ACC112 (cell line): ENCODE measurements around the gene NAA11.
A peak's percentile ranks its signal among the peaks of the same experiment; 100 is the strongest.
"Not testable (repeated sequence)": the region's sequence is repeated elsewhere in the genome, so short reads cannot be mapped to it uniquely, and the experiment has no call there.

ENCODE experiments used
- H2AFZ ChIP-seq: fragments of 200-600 bp; sonication (generic); one replicate; pipeline ENCODE4 v1.6.0; 2017; ENCODE audit warnings: antibody characterized with exemption, low read length; ENCODE audit not compliant: unreplicated experiment
- H3K27ac ChIP-seq: fragments of 200-600 bp; sonication (generic); 2 replicates; pipeline ENCODE4 v1.5.1; 2014; ENCODE audit warnings: low read depth, mild to moderate bottlenecking, antibody characterized with exemption, low read length, moderate library complexity
- H3K27me3 ChIP-seq: fragments of 200-600 bp; sonication (generic); 2 replicates; pipeline ENCODE4 v1.6.1; 2014; ENCODE audit warnings: mild to moderate bottlenecking, antibody characterized with exemption, low read length, moderate library complexity, mixed read lengths; ENCODE audit not compliant: insufficient read depth
- H3K36me3 ChIP-seq: fragments of 200-600 bp; sonication (generic); 2 replicates; pipeline ENCODE4 v1.6.1; 2016; ENCODE audit warnings: mild to moderate bottlenecking, antibody characterized with exemption, low read length, moderate library complexity, mixed read lengths; ENCODE audit not compliant: insufficient read depth
- H3K4me1 ChIP-seq: fragments of 200-600 bp; sonication (generic); one replicate; pipeline ENCODE4 v1.6.1; 2016; ENCODE audit warnings: low read length, mixed read lengths; ENCODE audit not compliant: insufficient read depth, unreplicated experiment, control insufficient read depth
- H3K4me3 ChIP-seq: fragments of 200-600 bp; sonication (generic); 2 replicates; pipeline ENCODE4 v1.5.1; 2014; ENCODE audit warnings: mild to moderate bottlenecking, low read depth, low read length
- H3K79me2 ChIP-seq: fragments of 200-600 bp; sonication (generic); one replicate; pipeline ENCODE4 v1.6.0; 2016; ENCODE audit warnings: low read length; ENCODE audit not compliant: control insufficient read depth, unreplicated experiment, insufficient read depth

The NAA11 gene

DNA sequence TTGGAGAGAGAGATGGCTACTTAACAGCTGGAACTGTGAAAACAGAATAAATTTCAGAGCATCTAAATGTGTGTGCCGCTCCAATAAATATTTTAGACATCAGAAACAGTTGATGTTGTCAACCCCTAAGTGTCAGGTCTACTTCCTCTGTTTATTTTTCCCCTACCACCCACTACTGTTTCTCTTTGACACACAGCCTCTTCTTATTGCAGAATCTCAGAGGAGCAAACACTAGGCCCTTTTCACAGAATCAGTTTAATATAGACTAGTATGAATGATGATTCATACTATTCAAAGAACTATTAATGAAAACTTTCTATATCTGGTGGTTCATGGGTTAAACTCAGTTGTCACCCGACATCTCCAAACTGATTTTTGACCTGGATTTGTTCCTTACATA is 33.9 kb downstream of the NAA11 start:
- Histone ChIP-seq H3K4me1 (peaks cover 6% of the 10 kb centered on the region), H3K4me3 (no peak overlapping the region), H2AFZ (no peak overlapping the region), H3K36me3 (no peaks in the 10 kb centered on the region), H3K27ac (no peak overlapping the region), H3K27me3 (no peaks in the 10 kb centered on the region; the same call in 1 of the 2 replicates), H3K79me2 (no peaks in the 10 kb centered on the region)

DNA sequence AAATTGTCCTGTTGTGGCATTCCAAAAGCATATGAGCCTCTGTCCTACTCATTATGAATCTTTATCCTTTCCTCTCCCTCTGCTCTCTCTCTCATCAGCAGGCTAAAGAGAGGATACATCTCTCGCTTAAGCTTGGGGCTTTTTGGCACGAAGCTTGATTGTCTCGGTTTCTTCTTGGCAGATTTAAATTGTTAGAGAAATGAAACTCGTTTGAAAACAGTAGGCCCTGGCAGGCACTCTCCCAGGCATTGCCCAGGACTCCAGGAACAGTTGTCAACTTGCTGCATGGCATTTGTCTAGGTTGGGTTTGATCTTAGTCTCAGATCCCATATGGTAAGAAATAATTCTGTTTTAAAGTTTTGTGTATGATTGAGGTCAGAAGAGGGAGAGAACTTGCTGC is 35.5 kb downstream of the NAA11 start:
- H3K27me3 ChIP-seq: no peaks in the 10 kb centered on the region
- no peaks in the 10 kb centered on the region for H3K36me3 ChIP-seq
- peaks cover 6% of the 10 kb centered on the region for H3K4me1 ChIP-seq
- no peak overlapping the region for H3K27ac ChIP-seq
- no peaks in the 10 kb centered on the region for H3K79me2 ChIP-seq
- H3K4me3 ChIP-seq: no peak overlapping the region
- no peak overlapping the region for H2AFZ ChIP-seq

DNA sequence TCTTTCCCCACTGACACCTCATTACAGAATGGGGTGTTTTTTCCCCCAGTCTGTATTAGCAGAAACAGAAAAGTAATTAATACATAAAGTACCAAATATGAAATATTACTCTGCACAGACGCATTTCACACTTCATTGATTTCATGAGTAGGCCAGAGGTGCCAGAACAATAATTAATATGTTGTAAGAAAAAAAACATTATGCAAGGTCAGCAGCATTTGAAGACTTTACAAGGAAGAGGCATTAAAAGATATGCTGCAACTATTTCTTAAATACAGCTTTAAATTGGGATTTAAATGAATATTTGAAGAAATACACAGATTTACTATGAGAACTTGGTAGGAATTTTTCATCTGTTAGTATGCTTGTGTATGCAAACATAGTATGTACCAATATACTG is 37.7 kb downstream of the NAA11 start:
- Histone ChIP-seq H3K27ac (no peak overlapping the region), H3K36me3 (no peaks in the 10 kb centered on the region), H2AFZ (no peak overlapping the region), H3K4me1 (no peaks in the 10 kb centered on the region), H3K27me3 (no peaks in the 10 kb centered on the region; the same call in 1 of the 2 replicates), H3K79me2 (no peaks in the 10 kb centered on the region), H3K4me3 (no peak overlapping the region)

DNA sequence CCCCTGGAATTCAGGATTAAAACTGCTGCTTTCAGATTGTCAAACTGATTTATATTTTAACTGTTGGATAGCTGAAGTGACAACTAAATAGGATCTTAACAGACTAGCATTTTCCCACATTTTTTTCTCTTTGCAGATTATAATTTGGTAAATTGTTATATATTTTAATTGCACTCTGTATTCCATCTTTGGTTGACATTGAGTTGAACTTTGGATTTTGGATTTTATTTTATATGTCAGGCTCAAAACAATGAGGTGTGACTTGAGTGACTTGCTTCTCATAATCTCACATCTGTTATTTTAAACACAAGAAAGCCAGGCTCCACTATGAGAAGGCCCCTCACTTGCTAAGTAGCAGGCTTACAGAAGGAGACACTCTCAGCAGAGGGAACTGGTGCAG is 38.1 kb downstream of the NAA11 start:
- Histone ChIP-seq H2AFZ (no peak overlapping the region), H3K27ac (no peak overlapping the region), H3K36me3 (no peaks in the 10 kb centered on the region), H3K4me1 (no peaks in the 10 kb centered on the region), H3K79me2 (no peaks in the 10 kb centered on the region), H3K4me3 (no peak overlapping the region), H3K27me3 (peaks cover 4% of the 10 kb centered on the region)

DNA sequence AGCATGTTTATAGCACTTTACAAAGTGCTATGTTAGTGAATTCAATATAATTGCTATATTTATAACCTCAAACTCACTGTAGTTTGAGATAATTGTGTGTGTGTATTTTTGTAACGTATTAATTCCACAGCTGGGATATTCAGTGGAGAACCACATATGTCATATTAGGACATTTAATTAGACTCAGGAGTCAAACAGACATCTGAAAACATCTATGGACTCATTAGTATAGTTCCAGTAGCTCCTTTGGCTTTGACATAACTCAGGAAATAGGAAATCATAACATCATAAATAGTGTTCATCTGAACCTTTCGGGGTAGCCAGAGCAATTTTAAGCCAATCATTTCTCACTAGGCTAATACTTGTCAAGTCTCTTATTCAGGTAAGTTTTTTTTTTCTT is 38.8 kb downstream of the NAA11 start:
- Histone ChIP-seq H2AFZ (no peak overlapping the region), H3K27ac (no peak overlapping the region), H3K4me3 (no peak overlapping the region), H3K79me2 (no peaks in the 10 kb centered on the region), H3K36me3 (no peaks in the 10 kb centered on the region), H3K27me3 (peaks cover 4% of the 10 kb centered on the region), H3K4me1 (no peaks in the 10 kb centered on the region)

DNA sequence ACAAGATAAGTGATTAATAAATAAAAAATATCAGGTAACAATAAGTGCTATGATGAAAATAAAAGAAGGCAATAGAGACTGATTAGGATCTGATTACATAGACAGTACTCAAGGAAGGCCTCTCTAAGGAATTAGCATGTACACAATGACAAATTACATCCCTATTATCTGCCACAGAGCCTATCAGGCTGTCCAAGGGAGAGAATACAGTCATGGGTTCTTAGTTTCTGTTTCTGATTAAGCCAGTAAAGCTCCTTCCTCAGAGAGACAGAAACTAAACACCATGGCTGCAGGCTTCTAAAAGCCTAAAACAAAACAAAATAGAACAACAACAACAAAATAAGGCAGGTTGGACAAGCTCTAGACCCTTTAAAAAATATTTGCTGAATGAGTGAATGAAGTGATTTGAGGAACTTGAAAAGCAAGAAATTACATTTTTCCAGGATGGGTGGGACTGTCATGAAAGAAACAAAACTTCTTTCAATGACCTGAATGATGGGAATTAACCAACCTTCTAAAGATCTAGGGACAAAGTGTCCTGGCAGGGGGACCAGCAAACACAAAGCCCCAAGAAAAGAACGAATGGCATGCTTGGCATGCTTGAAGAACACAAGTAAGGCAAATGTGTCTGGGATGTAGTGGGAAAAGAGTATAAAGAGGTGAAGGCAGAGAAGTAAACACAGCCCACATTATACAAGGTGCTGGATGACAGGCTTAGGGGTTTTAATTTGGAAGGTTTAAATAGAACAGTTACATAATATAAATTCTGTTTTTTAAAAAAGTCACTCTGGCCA is 44.1 kb downstream of the NAA11 start:
- Histone ChIP-seq H3K79me2 (no peaks in the 10 kb centered on the region), H3K27me3 (peaks cover 4% of the 10 kb centered on the region), H3K27ac (no peak overlapping the region), H3K4me3 (no peak overlapping the region), H2AFZ (peak overlapping the region; percentile 32), H3K4me1 (no peaks in the 10 kb centered on the region), H3K36me3 (no peaks in the 10 kb centered on the region)

DNA sequence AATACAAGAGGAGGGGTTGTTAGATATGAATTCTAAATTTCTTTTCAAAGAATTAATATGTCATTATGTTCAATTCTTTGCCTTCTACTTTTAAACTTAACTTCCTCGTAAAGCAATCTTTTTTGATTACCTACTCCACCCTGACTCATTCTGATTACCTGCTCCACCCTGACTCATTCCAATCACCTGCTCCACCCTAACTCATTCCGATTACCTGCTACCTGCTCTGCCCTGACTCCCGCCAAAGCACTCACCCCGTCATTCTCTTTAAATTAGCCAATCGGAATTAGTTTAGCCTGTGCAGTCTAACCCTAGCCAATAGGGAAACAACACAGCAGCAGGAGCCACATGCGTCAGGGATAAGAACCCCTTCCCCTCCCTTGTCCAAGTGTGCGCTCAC is 48.4 kb downstream of the NAA11 start:
- not testable (repeated sequence) for H3K4me1 ChIP-seq, H3K4me3 ChIP-seq, H3K79me2 ChIP-seq, H2AFZ ChIP-seq, H3K27ac ChIP-seq, H3K27me3 ChIP-seq, H3K36me3 ChIP-seq

DNA sequence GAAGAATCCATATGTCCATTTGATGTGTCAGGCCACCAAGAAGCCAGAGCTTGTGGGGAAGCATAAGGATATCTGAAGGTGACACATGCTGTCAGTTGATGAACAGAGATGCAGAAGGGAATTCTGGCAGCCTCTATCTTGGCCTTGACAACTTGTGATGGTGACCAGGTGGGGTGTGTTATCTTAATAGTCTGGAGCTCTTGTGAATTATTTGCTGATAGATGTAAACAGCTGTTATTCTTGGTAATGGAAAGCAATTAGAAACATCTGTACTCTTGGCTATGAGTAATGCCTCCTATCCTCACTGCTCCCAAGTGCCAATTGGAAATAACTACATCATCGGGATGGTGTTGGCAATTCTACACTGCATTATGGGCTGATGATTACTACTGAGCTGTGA is 51.9 kb downstream of the NAA11 start:
- no peak overlapping the region for H2AFZ ChIP-seq
- no peaks in the 10 kb centered on the region for H3K4me1 ChIP-seq
- no peaks in the 10 kb centered on the region for H3K27me3 ChIP-seq
- no peak overlapping the region for H3K27ac ChIP-seq
- no peak overlapping the region for H3K4me3 ChIP-seq
- H3K79me2 ChIP-seq: no peaks in the 10 kb centered on the region
- H3K36me3 ChIP-seq: no peaks in the 10 kb centered on the region

DNA sequence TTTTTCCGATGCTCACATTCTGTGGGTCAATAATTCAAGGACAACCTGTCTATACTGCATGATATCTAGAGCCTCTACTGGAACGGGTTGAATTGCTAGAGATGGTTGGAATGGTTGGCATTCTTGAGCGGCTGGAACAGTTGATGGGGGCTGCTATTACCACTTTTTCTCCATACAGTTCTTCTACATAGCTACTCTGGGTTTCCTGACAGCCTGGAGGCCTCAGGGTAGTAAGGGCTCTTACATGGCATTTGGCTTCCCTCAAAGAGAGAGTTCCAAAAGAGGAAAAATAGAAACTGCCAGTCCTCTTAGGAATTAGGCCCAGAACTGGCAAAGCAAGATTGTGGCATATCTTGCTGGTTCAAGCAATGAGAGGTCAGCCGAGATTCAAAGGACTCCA is 53.1 kb downstream of the NAA11 start:
- Histone ChIP-seq H3K27ac (no peak overlapping the region), H3K27me3 (no peaks in the 10 kb centered on the region), H3K4me3 (no peak overlapping the region), H3K79me2 (no peaks in the 10 kb centered on the region), H3K4me1 (no peaks in the 10 kb centered on the region), H3K36me3 (no peaks in the 10 kb centered on the region), H2AFZ (no peak overlapping the region)

DNA sequence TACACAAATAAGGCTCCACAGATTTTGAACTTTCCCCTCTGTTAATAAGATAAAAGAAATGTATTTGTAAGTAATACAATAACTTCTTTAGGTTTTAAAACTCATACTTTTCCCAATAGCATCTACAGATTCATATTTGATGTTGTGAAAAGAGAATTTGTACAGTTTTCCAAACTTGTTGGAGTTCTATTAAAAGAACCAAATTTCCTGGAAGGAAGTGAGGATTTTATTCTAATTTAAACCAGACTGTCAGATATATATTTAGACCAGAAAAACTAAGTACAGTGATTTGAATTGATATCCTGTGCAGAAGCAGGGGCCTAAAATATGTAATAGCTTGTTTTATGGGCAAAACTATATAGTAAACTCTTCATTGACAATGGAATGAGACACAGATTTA is 53.7 kb downstream of the NAA11 start:
- Histone ChIP-seq H3K4me3 (no peak overlapping the region), H3K79me2 (no peaks in the 10 kb centered on the region), H3K27me3 (peaks cover 2% of the 10 kb centered on the region; the same call in 1 of the 2 replicates), H3K4me1 (no peaks in the 10 kb centered on the region), H3K36me3 (no peaks in the 10 kb centered on the region), H3K27ac (no peak overlapping the region), H2AFZ (no peak overlapping the region)

DNA sequence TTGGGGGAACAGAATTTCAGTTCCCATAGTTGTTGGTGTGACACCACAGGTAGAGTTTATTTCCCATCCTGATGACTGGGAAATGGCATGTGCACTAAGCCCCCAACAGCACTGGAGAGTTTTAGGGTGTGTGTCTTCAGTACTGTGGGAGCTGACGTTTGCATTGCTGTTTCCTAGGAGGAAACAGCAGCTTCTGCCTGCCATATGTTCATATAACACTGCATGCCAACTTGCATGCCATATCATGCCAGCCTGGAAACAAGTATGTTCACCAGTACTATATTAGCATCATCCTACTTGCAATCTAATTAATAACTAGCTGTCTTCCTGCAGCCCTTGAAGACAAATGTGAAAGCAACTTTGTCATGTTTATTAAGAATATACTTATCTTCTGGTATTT is 58.2 kb downstream of the NAA11 start:
- Histone ChIP-seq H3K4me3 (no peak overlapping the region), H2AFZ (no peak overlapping the region), H3K79me2 (no peaks in the 10 kb centered on the region), H3K36me3 (no peaks in the 10 kb centered on the region), H3K27me3 (peaks cover 26% of the 10 kb centered on the region), H3K4me1 (no peaks in the 10 kb centered on the region), H3K27ac (no peak overlapping the region)
